Glutamatergic neuron (in vitro differentiated cells): ENCODE results near the gene CHRNA1. TPM values are rescaled to one million over a fixed set of nuclear protein-coding genes. Genes with fewer than 3 reads are reported as not detected.

ENCODE experiments used
- DNase-seq: peaks from one replicate; pipeline ENCODE4 v3.0.0; 2022
- H3K27ac Mint-ChIP-seq: one replicate; pipeline ENCODE4 v1.8.0; 2020; ENCODE audit warnings: mild to moderate bottlenecking, mixed read lengths, inconsistent platforms; ENCODE audit not compliant: unreplicated experiment
- H3K27me3 Mint-ChIP-seq: one replicate; pipeline ENCODE4 v1.8.0; 2020; ENCODE audit warnings: mild to moderate bottlenecking, moderate library complexity, mixed read lengths, inconsistent platforms; ENCODE audit not compliant: unreplicated experiment
- H3K36me3 Mint-ChIP-seq: one replicate; pipeline ENCODE4 v1.8.0; 2020; ENCODE audit warnings: mild to moderate bottlenecking, mixed read lengths, inconsistent platforms; ENCODE audit not compliant: unreplicated experiment
- H3K4me1 Mint-ChIP-seq: one replicate; pipeline ENCODE4 v1.8.0; 2020; ENCODE audit warnings: mild to moderate bottlenecking, low read depth, mixed read lengths, inconsistent platforms; ENCODE audit not compliant: unreplicated experiment
- H3K4me3 Mint-ChIP-seq: one replicate; pipeline ENCODE4 v1.8.0; 2020; ENCODE audit warnings: mild to moderate bottlenecking, mixed read lengths, inconsistent platforms; ENCODE audit not compliant: unreplicated experiment
- H3K9me3 Mint-ChIP-seq: one replicate; pipeline ENCODE4 v1.8.0; 2020; ENCODE audit warnings: mild to moderate bottlenecking, moderate library complexity, mixed read lengths, inconsistent platforms; ENCODE audit not compliant: unreplicated experiment
- CTCF ChIP-seq: fragments of 200-600 bp; sonication (generic); IDR thresholded peaks from one replicate; pipeline ENCODE4 v1.5.0; 2021; ENCODE audit not compliant: partially characterized antibody, unreplicated experiment
- total RNA-seq: library from RNA; stranded (reverse); fragmentation: NEBNext Ultra II Directional; extraction: Animal tissue kit (Norgen Biotek cat#: 25700); gene quantifications from one replicate; pipeline ENCODE4 v1.2.1, GENCODE V29; 2021; ENCODE audit not compliant: unreplicated experiment

The CHRNA1 gene
- total RNA-seq, 1 donor from 2014 or later, result 161 TPM

- Mint-ChIP-seq H3K36me3 (no peaks in the 10 kb centered on the region), H3K27me3 (peaks cover 7% of the 10 kb centered on the region), H3K4me3 (peak overlapping the region; percentile 50), H3K4me1 (peaks cover 50% of the 10 kb centered on the region), H3K9me3 (peaks cover 12% of the 10 kb centered on the region), H3K27ac (peak overlapping the region; percentile 90)
- peak; percentile 66 for TF ChIP-seq CTCF
- DNase-seq, result peak; percentile 52
These were observed 12.0 kb upstream of the CHRNA1 start for GRCh38 chr2:174776223-174776622.

GRCh38 chr2:174775571-174775980 lies 11.3 kb upstream of the CHRNA1 start:
- no peak for TF ChIP-seq CTCF
- no peak overlapping the region for H3K4me3 Mint-ChIP-seq
- H3K27me3 Mint-ChIP-seq, result peaks cover 7% of the 10 kb centered on the region
- no peaks in the 10 kb centered on the region for H3K36me3 Mint-ChIP-seq
- peaks cover 12% of the 10 kb centered on the region for H3K9me3 Mint-ChIP-seq
- DNase-seq, result no peak
- no peak overlapping the region for H3K27ac Mint-ChIP-seq
- peaks cover 49% of the 10 kb centered on the region for H3K4me1 Mint-ChIP-seq

- no peak for DNase-seq
- peaks cover 7% of the 10 kb centered on the region for H3K27me3 Mint-ChIP-seq
- no peak overlapping the region for H3K27ac Mint-ChIP-seq
- peaks cover 8% of the 10 kb centered on the region for H3K9me3 Mint-ChIP-seq
- peaks cover 44% of the 10 kb centered on the region for H3K4me1 Mint-ChIP-seq
- H3K36me3 Mint-ChIP-seq, result no peaks in the 10 kb centered on the region
- TF ChIP-seq CTCF, result no peak
- H3K4me3 Mint-ChIP-seq, result no peak overlapping the region
These were observed 10.6 kb upstream of the CHRNA1 start for GRCh38 chr2:174774886-174775285.

- Mint-ChIP-seq H3K36me3 (no peaks in the 10 kb centered on the region), H3K4me1 (peaks cover 37% of the 10 kb centered on the region), H3K4me3 (no peak overlapping the region), H3K27ac (no peak overlapping the region), H3K27me3 (peaks cover 5% of the 10 kb centered on the region), H3K9me3 (peaks cover 10% of the 10 kb centered on the region)
- no peak for DNase-seq
- no peak for TF ChIP-seq CTCF
These were observed 8.9 kb upstream of the CHRNA1 start for GRCh38 chr2:174773215-174773614.

GRCh38 chr2:174772472-174772801 lies 8.2 kb upstream of the CHRNA1 start:
- Mint-ChIP-seq H3K9me3 (peaks cover 10% of the 10 kb centered on the region), H3K27ac (peak overlapping the region; percentile 90), H3K4me1 (peaks cover 30% of the 10 kb centered on the region), H3K4me3 (peak overlapping the region; percentile 8), H3K36me3 (no peaks in the 10 kb centered on the region), H3K27me3 (peaks cover 2% of the 10 kb centered on the region)
- DNase-seq, result no peak
- no peak for TF ChIP-seq CTCF
